A549 (cell line): Measurements from ENCODE around the gene MUC6.

Source experiments
- CEBPB ChIP-seq, 2 experiments: fragments of >200 bp in 1 of 2; sonication (Bioruptor Twin) in 1 of 2; formaldehyde crosslinking in 1 of 2; IDR thresholded peaks; 2 replicates each; pipeline ENCODE4 v1.6.1; 2012 to 2016
- ELK1 ChIP-seq: fragments of 150-350 bp; IDR thresholded peaks from 2 replicates; pipeline ENCODE4 v1.6.1; 2014; ENCODE audit warnings: low read depth, mild to moderate bottlenecking, low read length
- HMGXB4 ChIP-seq: fragments of 250-450 bp; sonication (Bioruptor Pico); IDR thresholded peaks from 2 replicates; pipeline ENCODE4 v1.5.0; 2021; ENCODE audit warnings: mild to moderate bottlenecking, moderate library complexity, borderline replicate concordance
- KDM5A ChIP-seq: fragments of 200-600 bp; sonication (generic); IDR thresholded peaks from 2 replicates; pipeline ENCODE4 v1.6.1; 2016; ENCODE audit warnings: antibody characterized with exemption, mild to moderate bottlenecking
- POLR2A ChIP-seq: IDR thresholded peaks from 2 replicates; pipeline ENCODE4 v1.6.1; 2012; ENCODE audit warnings: mild to moderate bottlenecking, low read length
- RAD21 ChIP-seq, 2 experiments: fragments of >200 bp in 1 of 2; sonication (Bioruptor Twin) in 1 of 2; formaldehyde crosslinking in 1 of 2; IDR thresholded peaks in 1 of 2; conservative IDR thresholded peaks in 1 of 2; 2 replicates in 1 of 2; 3 replicates in 1 of 2; pipeline ENCODE4 v1.6.1; 2012 to 2018; ENCODE audit warnings: inconsistent platforms in 1 of 2
- SREBF2 ChIP-seq: fragments of 450-650 bp; IDR thresholded peaks from 2 replicates; pipeline ENCODE4 v1.6.1; 2014; ENCODE audit warnings: mild to moderate bottlenecking, moderate library complexity
- TF ChIP-seq, protein P1 (sequence below): fragments of >200 bp; sonication (Bioruptor Twin); formaldehyde crosslinking; IDR thresholded peaks from 3 replicates; pipeline ENCODE4 v1.5.1; 2016

DNA sequence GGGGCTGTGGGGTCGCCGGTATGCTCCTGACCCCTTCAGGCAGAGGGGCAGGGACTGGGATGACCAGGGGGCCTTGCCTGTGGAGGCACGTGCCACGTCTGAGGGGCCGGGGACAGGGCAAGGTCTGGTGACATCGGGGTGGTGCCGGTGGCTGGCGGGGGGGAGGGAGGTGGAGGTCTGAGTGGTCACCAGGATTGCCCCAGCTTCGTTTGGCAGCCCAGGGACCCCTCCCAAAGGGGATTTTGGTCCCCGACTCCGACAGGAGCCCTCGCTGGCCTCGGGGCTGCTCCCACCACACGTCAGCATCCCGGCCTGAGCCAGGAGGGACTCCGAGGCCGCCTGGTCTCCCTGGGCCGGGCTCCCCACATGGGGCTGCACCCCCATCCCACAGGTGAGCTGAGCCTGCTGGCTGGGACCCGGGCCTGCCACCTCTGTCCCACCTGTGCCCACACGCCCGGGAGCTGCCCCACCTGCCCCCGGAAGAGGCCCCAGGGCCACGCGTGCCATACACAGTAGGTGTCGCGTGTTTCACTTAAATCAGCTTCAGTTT is 1.1 kb upstream of the MUC6 start:
- TF ChIP-seq HMGXB4 (CRISPR knock-in tag) = no peak
- TF ChIP-seq, protein P1, sequence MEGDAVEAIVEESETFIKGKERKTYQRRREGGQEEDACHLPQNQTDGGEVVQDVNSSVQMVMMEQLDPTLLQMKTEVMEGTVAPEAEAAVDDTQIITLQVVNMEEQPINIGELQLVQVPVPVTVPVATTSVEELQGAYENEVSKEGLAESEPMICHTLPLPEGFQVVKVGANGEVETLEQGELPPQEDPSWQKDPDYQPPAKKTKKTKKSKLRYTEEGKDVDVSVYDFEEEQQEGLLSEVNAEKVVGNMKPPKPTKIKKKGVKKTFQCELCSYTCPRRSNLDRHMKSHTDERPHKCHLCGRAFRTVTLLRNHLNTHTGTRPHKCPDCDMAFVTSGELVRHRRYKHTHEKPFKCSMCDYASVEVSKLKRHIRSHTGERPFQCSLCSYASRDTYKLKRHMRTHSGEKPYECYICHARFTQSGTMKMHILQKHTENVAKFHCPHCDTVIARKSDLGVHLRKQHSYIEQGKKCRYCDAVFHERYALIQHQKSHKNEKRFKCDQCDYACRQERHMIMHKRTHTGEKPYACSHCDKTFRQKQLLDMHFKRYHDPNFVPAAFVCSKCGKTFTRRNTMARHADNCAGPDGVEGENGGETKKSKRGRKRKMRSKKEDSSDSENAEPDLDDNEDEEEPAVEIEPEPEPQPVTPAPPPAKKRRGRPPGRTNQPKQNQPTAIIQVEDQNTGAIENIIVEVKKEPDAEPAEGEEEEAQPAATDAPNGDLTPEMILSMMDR = no peak
- no peak for TF ChIP-seq CEBPB (IDR thresholded peaks at IDR 0.05)
- TF ChIP-seq RAD21 (conservative IDR thresholded peaks at IDR 0.05 in 1 of 2, IDR thresholded peaks at IDR 0.05 in 1 of 2) = no peak
- no peak for TF ChIP-seq POLR2A
- no peak for TF ChIP-seq ELK1
- no peak for TF ChIP-seq SREBF2
- no peak for TF ChIP-seq KDM5A
